H9 (cell line): ENCODE results near the gene ARMS2. TPM values are rescaled to one million over a fixed set of nuclear protein-coding genes. Genes with fewer than 3 reads are reported as not detected.

Experiments used
- DNase-seq: peaks from one replicate; pipeline ENCODE4 v3.0.0-alpha.2; 2017
- H2AFZ ChIP-seq: one replicate; pipeline ENCODE4 v1.6.1; 2013; ENCODE audit warnings: mild to moderate bottlenecking, low read length, control low read depth, moderate library complexity
- H2AK5ac ChIP-seq: 2 replicates; pipeline ENCODE4 v1.6.1; 2013; ENCODE audit warnings: low read length, control low read depth, mixed read lengths; ENCODE audit not compliant: insufficient read length
- H2BK120ac ChIP-seq: one replicate; pipeline ENCODE4 v1.6.1; 2013; ENCODE audit warnings: low read depth, mild to moderate bottlenecking, low read length, control low read depth, inconsistent platforms; ENCODE audit not compliant: poor library complexity, severe bottlenecking
- H2BK12ac ChIP-seq: 2 replicates; pipeline ENCODE4 v1.6.1; 2013; ENCODE audit warnings: low read length, control low read depth, mixed read lengths, low read depth; ENCODE audit not compliant: insufficient read length
- H2BK15ac ChIP-seq: 2 replicates; pipeline ENCODE4 v1.6.1; 2013; ENCODE audit warnings: low read depth, low read length, control low read depth
- H2BK20ac ChIP-seq: one replicate; pipeline ENCODE4 v1.6.1; 2013; ENCODE audit warnings: low read depth, mild to moderate bottlenecking, low read length, control low read depth, inconsistent platforms; ENCODE audit not compliant: poor library complexity, severe bottlenecking
- H2BK5ac ChIP-seq: 2 replicates; pipeline ENCODE4 v1.6.1; 2013; ENCODE audit warnings: low read length, control low read depth, mixed read lengths; ENCODE audit not compliant: insufficient read length
- H3K14ac ChIP-seq: 2 replicates; pipeline ENCODE4 v1.6.1; 2013; ENCODE audit warnings: low read length, control low read depth; ENCODE audit not compliant: insufficient read depth
- H3K18ac ChIP-seq: 2 replicates; pipeline ENCODE4 v1.6.1; 2013; ENCODE audit warnings: low read depth, mild to moderate bottlenecking, mixed read lengths, low read length, control low read depth; ENCODE audit not compliant: insufficient read length
- H3K23ac ChIP-seq: 2 replicates; pipeline ENCODE4 v1.6.1; 2013; ENCODE audit warnings: low read length, control low read depth, mixed read lengths, low read depth; ENCODE audit not compliant: insufficient read length
- H3K23me2 ChIP-seq: 2 replicates; pipeline ENCODE4 v1.6.1; 2013; ENCODE audit warnings: low read depth, mild to moderate bottlenecking, mixed read lengths, low read length, control low read depth; ENCODE audit not compliant: insufficient read length, poor library complexity, severe bottlenecking
- H3K27ac ChIP-seq: 2 replicates; pipeline ENCODE4 v1.5.1; 2013; ENCODE audit warnings: low read length, control low read depth, mixed read lengths, low read depth; ENCODE audit not compliant: insufficient read length
- H3K27me3 ChIP-seq: 2 replicates; pipeline ENCODE4 v1.6.1; 2013; ENCODE audit warnings: low read length, control low read depth, inconsistent platforms; ENCODE audit not compliant: insufficient read depth
- H3K4ac ChIP-seq: 2 replicates; pipeline ENCODE4 v1.6.1; 2013; ENCODE audit warnings: low read depth, mild to moderate bottlenecking, control low read depth, inconsistent platforms, low read length, moderate library complexity
- H3K4me1 ChIP-seq: 2 replicates; pipeline ENCODE4 v1.6.1; 2013; ENCODE audit warnings: low read length, control low read depth, inconsistent platforms; ENCODE audit not compliant: insufficient read depth
- H3K4me2 ChIP-seq: 2 replicates; pipeline ENCODE4 v1.6.1; 2013; ENCODE audit warnings: low read length, control low read depth, mixed read lengths; ENCODE audit not compliant: insufficient read length, insufficient read depth
- H3K56ac ChIP-seq: 2 replicates; pipeline ENCODE4 v1.6.1; 2013; ENCODE audit warnings: low read depth, mild to moderate bottlenecking, mixed read lengths, low read length, control low read depth; ENCODE audit not compliant: insufficient read length
- H3K79me1 ChIP-seq: 2 replicates; pipeline ENCODE4 v1.6.1; 2013; ENCODE audit warnings: low read depth, mild to moderate bottlenecking, moderate library complexity, low read length, control low read depth, inconsistent platforms; ENCODE audit not compliant: insufficient read depth, poor library complexity, severe bottlenecking
- H3K79me2 ChIP-seq: 2 replicates; pipeline ENCODE4 v1.6.1; 2013; ENCODE audit warnings: low read length, control low read depth, inconsistent platforms; ENCODE audit not compliant: insufficient read depth
- H3K9ac ChIP-seq: 2 replicates; pipeline ENCODE4 v1.6.1; 2013; ENCODE audit warnings: low read length, control low read depth, mixed read lengths; ENCODE audit not compliant: insufficient read length; ENCODE audit errors: extremely low read depth
- H3K9me3 ChIP-seq: one replicate; pipeline ENCODE4 v1.6.1; 2013; ENCODE audit warnings: low read depth, low read length, inconsistent platforms; ENCODE audit not compliant: control insufficient read depth
- H3T11ph ChIP-seq: one replicate; pipeline ENCODE4 v1.6.1; 2013; ENCODE audit warnings: mild to moderate bottlenecking, low read length, control low read depth, inconsistent platforms
- H4K20me1 ChIP-seq: one replicate; pipeline ENCODE4 v1.6.1; 2013; ENCODE audit not compliant: control insufficient read depth, insufficient read length, insufficient read depth
- H4K5ac ChIP-seq: 2 replicates; pipeline ENCODE4 v1.6.1; 2013; ENCODE audit warnings: low read depth, mild to moderate bottlenecking, mixed read lengths, low read length, control low read depth; ENCODE audit not compliant: insufficient read length
- H4K8ac ChIP-seq: replicated peaks from 2 replicates; pipeline ENCODE4 v1.6.1; 2013; ENCODE audit warnings: low read length, control low read depth, mixed read lengths, low read depth; ENCODE audit not compliant: insufficient read length
- H4K91ac ChIP-seq: 2 replicates; pipeline ENCODE4 v1.6.1; 2013; ENCODE audit warnings: low read depth, mild to moderate bottlenecking, moderate library complexity, mixed read lengths, low read length, control low read depth; ENCODE audit not compliant: insufficient read length
- H3K27ac Mint-ChIP-seq, 3 experiments: 2 replicates in 2 of 3; 3 replicates in 1 of 3; pipeline ENCODE4 v1.8.0; 2020 to 2021; ENCODE audit warnings: mixed read lengths in 3 of 3, mild to moderate bottlenecking in 1 of 3, moderate library complexity in 1 of 3
- H3K27me3 Mint-ChIP-seq: 2 replicates; pipeline ENCODE4 v1.8.0; 2021; ENCODE audit warnings: low read depth, mild to moderate bottlenecking, moderate library complexity, mixed read lengths
- H3K36me3 Mint-ChIP-seq, 3 experiments: 2 replicates in 2 of 3; 3 replicates in 1 of 3; pipeline ENCODE4 v1.8.0; 2020 to 2021; ENCODE audit warnings: low read depth in 3 of 3, mixed read lengths in 3 of 3; ENCODE audit not compliant: insufficient read depth in 1 of 3
- H3K4me1 Mint-ChIP-seq, 2 experiments: 2 replicates each; pipeline ENCODE4 v1.8.0; 2020; ENCODE audit warnings: mixed read lengths in 2 of 2
- H3K4me3 Mint-ChIP-seq, 2 experiments: 2 replicates in 1 of 2; 3 replicates in 1 of 2; pipeline ENCODE4 v1.8.0; 2020 to 2021; ENCODE audit warnings: mild to moderate bottlenecking in 2 of 2, mixed read lengths in 2 of 2, moderate library complexity in 1 of 2
- H3K9me3 Mint-ChIP-seq, 2 experiments: 2 replicates in 1 of 2; 3 replicates in 1 of 2; pipeline ENCODE4 v1.8.0; 2020; ENCODE audit warnings: mild to moderate bottlenecking in 2 of 2, mixed read lengths in 2 of 2, moderate library complexity in 1 of 2
- CTCF ChIP-seq: fragments of 200-600 bp; sonication (generic); conservative IDR thresholded peaks from 3 replicates; pipeline ENCODE4 v1.8.0; 2021; ENCODE audit warnings: antibody characterized with exemption, mild to moderate bottlenecking
- WGBS: extraction: QIAGEN DNeasy Blood & Tissue Kit; methylation state at CpG from one replicate; pipeline ENCODE4 v1.1.7; 2013; ENCODE audit warnings: missing lambda C conversion rate, low lambda C conversion rate, mixed read lengths; ENCODE audit not compliant: insufficient read length; ENCODE audit errors: extremely low coverage; 5-methylcytosine and 5-hydroxymethylcytosine counted together
- total RNA-seq: library from RNA; stranded (reverse); gene quantifications from 2 replicates; pipeline ENCODE4 v1.2.1, GENCODE V29; 2021

The ARMS2 gene
- total RNA-seq, 1 experiment from 2014 or later, result not detected

GRCh38 chr10:122499012-122499411 is 44.6 kb downstream of the ARMS2 start:
- Histone ChIP-seq H3K9me3 (no peaks in the 10 kb centered on the region), H3K23ac (no peak overlapping the region), H3T11ph (no peak overlapping the region), H3K4ac (no peak overlapping the region), H4K20me1 (no peaks in the 10 kb centered on the region), H3K14ac (no peak overlapping the region), H3K4me2 (no peak overlapping the region), H2BK5ac (no peak overlapping the region), H2BK12ac (no peak overlapping the region), H4K91ac (no peak overlapping the region), H2BK15ac (no peak overlapping the region), H3K4me1 (no peaks in the 10 kb centered on the region), H3K27me3 (no peaks in the 10 kb centered on the region), H3K79me2 (no peaks in the 10 kb centered on the region), H3K9ac (no peak overlapping the region), H2BK120ac (no peak overlapping the region), H2AK5ac (no peak overlapping the region), H3K79me1 (no peaks in the 10 kb centered on the region), H3K23me2 (no peaks in the 10 kb centered on the region), H3K56ac (no peak overlapping the region), H4K5ac (no peak overlapping the region), H4K8ac (no peak overlapping the region), H3K27ac (no peak overlapping the region), H2AFZ (no peak overlapping the region), H3K18ac (no peak overlapping the region), H2BK20ac (no peak overlapping the region)
- TF ChIP-seq CTCF, result no peak
- peak overlapping the region in 1 of 3 experiments; percentile 92; a peak in 1 of 7 replicates for H3K27ac Mint-ChIP-seq
- WGBS, result no CpG with 5 or more reads among the region's 8 CpGs
- peaks cover 4 to 5% of the 10 kb centered on the region in 2 experiments for H3K4me1 Mint-ChIP-seq
- H3K27me3 Mint-ChIP-seq, result peaks cover 3% of the 10 kb centered on the region
- H3K4me3 Mint-ChIP-seq, result no peak overlapping the region
- DNase-seq, result no peak
- peaks cover 0 to 1% (median 0%) of the 10 kb centered on the region in 3 experiments; a peak in 1 of 7 replicates for H3K36me3 Mint-ChIP-seq
- no peaks in the 10 kb centered on the region for H3K9me3 Mint-ChIP-seq
